Aortic smooth muscle cell (primary cell): ENCODE results near the gene SGPL1. TPM values are rescaled to one million over a fixed set of nuclear protein-coding genes. Genes with fewer than 3 reads are reported as not detected.

Experiments
- total RNA-seq: library from RNA; depleted of rRNA; stranded (reverse); fragments of >200 nt; gene quantifications from 2 replicates; pipeline ENCODE4 v1.2.3, GENCODE V29; 2014

The SGPL1 gene, protein sequence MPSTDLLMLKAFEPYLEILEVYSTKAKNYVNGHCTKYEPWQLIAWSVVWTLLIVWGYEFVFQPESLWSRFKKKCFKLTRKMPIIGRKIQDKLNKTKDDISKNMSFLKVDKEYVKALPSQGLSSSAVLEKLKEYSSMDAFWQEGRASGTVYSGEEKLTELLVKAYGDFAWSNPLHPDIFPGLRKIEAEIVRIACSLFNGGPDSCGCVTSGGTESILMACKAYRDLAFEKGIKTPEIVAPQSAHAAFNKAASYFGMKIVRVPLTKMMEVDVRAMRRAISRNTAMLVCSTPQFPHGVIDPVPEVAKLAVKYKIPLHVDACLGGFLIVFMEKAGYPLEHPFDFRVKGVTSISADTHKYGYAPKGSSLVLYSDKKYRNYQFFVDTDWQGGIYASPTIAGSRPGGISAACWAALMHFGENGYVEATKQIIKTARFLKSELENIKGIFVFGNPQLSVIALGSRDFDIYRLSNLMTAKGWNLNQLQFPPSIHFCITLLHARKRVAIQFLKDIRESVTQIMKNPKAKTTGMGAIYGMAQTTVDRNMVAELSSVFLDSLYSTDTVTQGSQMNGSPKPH
- total RNA-seq: 28.3 and 30.5 TPM in 2 replicates

DNA sequence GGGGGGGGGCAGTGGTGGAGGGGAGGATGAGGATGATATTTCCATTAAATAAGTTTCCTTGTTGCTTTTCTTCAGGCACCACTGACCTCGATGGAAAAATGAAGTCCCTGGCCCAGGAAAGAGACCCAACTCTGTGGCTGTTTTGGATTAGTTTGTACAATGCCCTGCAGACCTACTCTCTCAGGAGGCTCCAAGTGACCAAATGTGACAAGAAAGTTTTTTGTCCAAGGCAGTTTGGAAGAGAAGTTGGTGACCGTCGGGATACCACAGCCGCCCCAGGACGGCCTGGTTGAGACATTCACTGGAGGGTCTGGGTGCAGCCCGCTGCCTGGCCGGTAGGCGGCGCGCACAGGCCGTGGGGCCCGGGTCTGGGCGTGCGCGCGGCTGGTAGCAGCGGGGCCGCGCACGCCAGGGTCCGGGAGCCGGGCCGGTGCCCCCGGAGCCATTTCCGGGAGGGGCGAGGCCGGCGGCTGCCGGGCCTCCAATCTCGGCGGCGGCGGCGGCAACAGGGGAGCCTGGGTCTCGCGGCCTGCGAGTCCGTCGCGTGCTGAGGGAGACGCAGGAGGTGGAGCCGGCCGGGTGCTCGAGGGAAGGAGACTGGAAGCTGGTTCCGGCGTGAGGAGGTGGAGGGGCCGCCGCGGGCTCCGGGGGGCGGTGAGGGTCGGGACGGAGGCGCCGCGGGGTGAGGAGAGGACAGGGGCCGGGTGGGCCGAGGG lies at the start of gene SGPL1:
TSS of gene SGPL1 (plus strand) at position 445 of the 716 bp plus-strand sequence. CDS start 906 bp downstream, outside the sequence.

DNA sequence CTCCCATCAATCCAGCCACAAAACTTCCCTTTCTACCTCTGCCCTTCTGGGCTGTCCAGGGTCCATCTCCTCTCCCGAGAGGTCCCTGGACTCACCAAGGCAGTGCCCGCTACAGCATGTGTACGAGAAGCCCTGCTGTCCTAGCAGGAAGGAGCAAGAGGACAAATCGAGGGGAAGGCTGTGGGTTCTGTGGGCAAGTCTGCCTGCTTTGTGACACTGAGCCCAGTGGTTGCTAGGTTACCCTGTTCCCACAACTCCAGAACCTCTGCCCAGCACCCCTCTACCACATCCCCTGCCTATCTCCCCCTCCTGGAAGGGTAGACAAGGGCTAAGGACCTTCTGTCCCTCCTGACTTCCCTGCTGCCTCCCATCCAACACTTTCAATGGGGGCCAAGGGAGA lies 30.6 kb upstream of the SGPL1 start, which contains the start of gene TBATA:
TSS of gene TBATA (minus strand) at position 188 of the 400 bp plus-strand sequence. CDS start 1,998 bp downstream, outside the sequence.

DNA sequence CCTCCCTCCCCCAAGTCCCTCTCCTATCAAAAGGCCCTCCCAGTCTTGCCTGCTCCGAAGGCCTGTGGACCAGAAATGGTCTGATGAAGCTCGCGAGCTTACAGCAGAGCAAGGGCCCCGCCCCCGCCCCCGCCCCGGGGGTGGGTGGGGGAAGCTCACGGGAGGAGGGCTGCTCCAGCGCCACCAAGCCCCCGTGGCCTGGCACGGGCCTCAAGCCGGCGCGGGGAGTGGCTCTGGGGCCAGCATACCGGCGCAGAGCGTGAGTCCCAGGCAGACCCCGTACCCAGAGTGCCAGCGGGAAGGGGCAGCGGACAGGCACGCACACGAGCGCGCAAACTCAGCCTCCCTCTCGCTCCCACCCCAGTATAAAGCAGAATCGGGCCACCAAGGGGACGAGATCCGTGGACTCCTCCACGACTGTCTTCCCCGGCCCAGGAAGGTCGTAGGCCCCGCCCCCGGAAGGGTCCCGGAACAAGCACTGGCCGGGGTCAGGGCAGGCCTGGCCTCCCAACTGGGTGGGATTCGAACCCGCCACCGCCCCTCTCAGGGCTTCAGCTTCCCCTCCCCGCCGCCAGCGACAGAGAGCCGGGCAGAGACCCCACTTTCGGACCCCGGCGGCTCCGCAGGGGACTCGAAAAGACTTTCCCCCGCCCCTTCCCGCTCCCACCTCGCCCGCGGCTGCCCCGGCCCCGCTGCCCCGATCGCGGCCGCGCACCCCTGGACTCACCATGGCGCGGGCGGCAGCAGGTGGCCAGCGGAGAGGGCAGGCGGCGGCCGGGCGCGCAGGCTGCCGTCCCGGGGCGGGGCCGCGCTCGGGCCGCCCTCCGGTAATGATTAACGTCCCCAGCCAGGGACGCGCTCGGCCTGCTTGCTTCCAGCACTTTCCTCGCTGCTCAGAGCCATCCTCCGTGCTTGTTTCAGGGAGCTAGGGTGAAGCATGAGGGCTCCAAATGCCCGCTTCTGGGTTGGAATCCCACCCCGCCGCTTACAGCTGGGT lies 72.4 kb downstream of the SGPL1 start, which contains the start of gene PCBD1:
TSS of gene PCBD1 (minus strand) at position 762 of the 997 bp plus-strand sequence. CDS start at position 730, 32 bp downstream.

Other genes with a start within 250 kb of the SGPL1 start
- gene PRF1, start 213.2 kb upstream of the SGPL1 start, total RNA-seq: not detected in 2 replicates
- gene ADAMTS14, start 143.4 kb upstream of the SGPL1 start, total RNA-seq: 3.7 and 5.1 TPM in 2 replicates
- not detected in 2 replicates for gene TBATA, start 30.6 kb upstream of the SGPL1 start, total RNA-seq
- 27.4 and 31.6 TPM in 2 replicates for gene PCBD1, start 72.6 kb downstream of the SGPL1 start, total RNA-seq